Trophoblast cell (in vitro differentiated cells and primary cell): ENCODE measurements around the gene NDUFS4.
"Not testable (repeated sequence)": the region's sequence is repeated elsewhere in the genome, so short reads cannot be mapped to it uniquely, and the experiment has no call there.

Experiments
- DNase-seq, 2 donors: peaks; one replicate each; pipeline ENCODE4 v3.0.0-alpha.2; 2016
- H2AFZ ChIP-seq: 2 replicates; pipeline ENCODE4 v1.6.1; 2013; ENCODE audit warnings: low read length, moderate library complexity, mild to moderate bottlenecking; ENCODE audit not compliant: insufficient read depth, poor library complexity
- H2AK5ac ChIP-seq: 2 replicates; pipeline ENCODE4 v1.6.1; 2013; ENCODE audit warnings: mild to moderate bottlenecking, low read length
- H2BK120ac ChIP-seq: 2 replicates; pipeline ENCODE4 v1.6.1; 2013; ENCODE audit warnings: low read length, mild to moderate bottlenecking, moderate library complexity; ENCODE audit not compliant: insufficient read depth, poor library complexity
- H2BK12ac ChIP-seq: 2 replicates; pipeline ENCODE4 v1.6.1; 2013; ENCODE audit warnings: mild to moderate bottlenecking, low read length, moderate library complexity
- H2BK5ac ChIP-seq: 2 replicates; pipeline ENCODE4 v1.6.1; 2013; ENCODE audit warnings: low read length, low read depth, moderate library complexity, mild to moderate bottlenecking; ENCODE audit not compliant: poor library complexity
- H3K14ac ChIP-seq: 2 replicates; pipeline ENCODE4 v1.6.1; 2013; ENCODE audit warnings: mild to moderate bottlenecking, low read length
- H3K18ac ChIP-seq: 2 replicates; pipeline ENCODE4 v1.6.1; 2013; ENCODE audit warnings: mild to moderate bottlenecking, low read length
- H3K23ac ChIP-seq: 2 replicates; pipeline ENCODE4 v1.6.1; 2013; ENCODE audit warnings: low read length
- H3K27ac ChIP-seq: 2 replicates; pipeline ENCODE4 v1.5.1; 2013; ENCODE audit warnings: low read depth, mild to moderate bottlenecking, inconsistent platforms, low read length, moderate library complexity
- H3K27me3 ChIP-seq: 2 replicates; pipeline ENCODE4 v1.6.1; 2013; ENCODE audit warnings: inconsistent platforms, mild to moderate bottlenecking, low read length, moderate library complexity; ENCODE audit not compliant: insufficient read depth
- H3K36me3 ChIP-seq, 2 experiments: 1 replicate in 1 of 2; 2 replicates in 1 of 2; pipeline ENCODE4 v1.6.1; 2013; ENCODE audit warnings: low read length in 2 of 2, mild to moderate bottlenecking in 2 of 2, moderate library complexity in 1 of 2; ENCODE audit not compliant: insufficient read depth in 2 of 2, control insufficient read depth in 1 of 2
- H3K4ac ChIP-seq: 2 replicates; pipeline ENCODE4 v1.6.1; 2013; ENCODE audit warnings: low read depth, mild to moderate bottlenecking, low read length, moderate library complexity
- H3K4me1 ChIP-seq, 2 experiments: 1 replicate in 1 of 2; 2 replicates in 1 of 2; pipeline ENCODE4 v1.6.1; 2013; ENCODE audit warnings: low read length in 2 of 2, mild to moderate bottlenecking in 2 of 2, moderate library complexity in 1 of 2; ENCODE audit not compliant: insufficient read depth in 2 of 2, control insufficient read depth in 1 of 2
- H3K4me2 ChIP-seq: 2 replicates; pipeline ENCODE4 v1.6.1; 2013; ENCODE audit warnings: inconsistent platforms, mild to moderate bottlenecking, low read length, moderate library complexity
- H3K4me3 ChIP-seq: 2 replicates; pipeline ENCODE4 v1.5.1; 2013; ENCODE audit warnings: mild to moderate bottlenecking, low read depth, low read length, inconsistent platforms
- H3K79me1 ChIP-seq: one replicate; pipeline ENCODE4 v1.6.1; 2013; ENCODE audit warnings: low read length
- H3K79me2 ChIP-seq: 2 replicates; pipeline ENCODE4 v1.6.1; 2013; ENCODE audit warnings: low read length, mild to moderate bottlenecking; ENCODE audit not compliant: control insufficient read depth, insufficient read depth, poor library complexity
- H3K9ac ChIP-seq: 2 replicates; pipeline ENCODE4 v1.6.1; 2013; ENCODE audit warnings: mild to moderate bottlenecking, low read length
- H3K9me3 ChIP-seq: 2 replicates; pipeline ENCODE4 v1.6.1; 2013; ENCODE audit warnings: low read depth, mild to moderate bottlenecking, control low read depth, inconsistent platforms, low read length; ENCODE audit not compliant: insufficient read depth
- H4K12ac ChIP-seq: 2 replicates; pipeline ENCODE4 v1.6.1; 2013; ENCODE audit warnings: low read depth, mild to moderate bottlenecking, low read length, moderate library complexity
- H4K8ac ChIP-seq: 2 replicates; pipeline ENCODE4 v1.6.1; 2013; ENCODE audit warnings: low read depth, mild to moderate bottlenecking, low read length, moderate library complexity
- H4K91ac ChIP-seq: one replicate; pipeline ENCODE4 v1.6.1; 2013; ENCODE audit warnings: low read depth, mild to moderate bottlenecking, low read length, moderate library complexity
- WGBS: extraction: QIAGEN DNeasy Blood & Tissue Kit; methylation state at CpG from one replicate; pipeline ENCODE4 v1.1.7; 2013; ENCODE audit warnings: missing lambda C conversion rate; ENCODE audit not compliant: insufficient read length, insufficient coverage; ENCODE audit errors: extremely low coverage; 5-methylcytosine and 5-hydroxymethylcytosine counted together

The NDUFS4 gene

GRCh38 chr5:53649352-53649751 is 88.9 kb downstream of the NDUFS4 start:
- Histone ChIP-seq H3K4ac (no peak overlapping the region), H4K8ac (no peak overlapping the region), H3K9ac (no peak overlapping the region), H3K14ac (no peak overlapping the region), H3K4me2 (no peak overlapping the region), H3K36me3 (peaks cover 0 to 3% of the 10 kb centered on the region in 2 experiments), H3K23ac (no peak overlapping the region), H3K27me3 (no peaks in the 10 kb centered on the region), H3K79me2 (no peaks in the 10 kb centered on the region), H2BK120ac (no peak overlapping the region), H3K18ac (no peak overlapping the region), H3K27ac (no peak overlapping the region), H4K12ac (no peak overlapping the region), H2AK5ac (no peak overlapping the region), H3K79me1 (peaks cover 1% of the 10 kb centered on the region), H3K4me1 (peaks cover 0 to 2% of the 10 kb centered on the region in 2 experiments), H4K91ac (no peak overlapping the region), H2BK12ac (no peak overlapping the region), H2BK5ac (no peak overlapping the region), H3K9me3 (no peaks in the 10 kb centered on the region), H2AFZ (no peak overlapping the region), H3K4me3 (no peak overlapping the region)
- DNase-seq: no peak
- no CpG with 5 or more reads among the region's 2 CpGs for WGBS

GRCh38 chr5:53660573-53660972 is 100.1 kb downstream of the NDUFS4 start:
- not testable (repeated sequence) for H2BK12ac ChIP-seq, H3K4me2 ChIP-seq, H3K18ac ChIP-seq, H3K9me3 ChIP-seq, H2BK5ac ChIP-seq, H3K27me3 ChIP-seq, H3K79me2 ChIP-seq, H4K12ac ChIP-seq, DNase-seq, H2AK5ac ChIP-seq, H2BK120ac ChIP-seq, H3K79me1 ChIP-seq, H4K8ac ChIP-seq, H3K4me3 ChIP-seq, H3K4ac ChIP-seq, H4K91ac ChIP-seq, H3K23ac ChIP-seq, H3K4me1 ChIP-seq, H3K9ac ChIP-seq, H3K36me3 ChIP-seq, H3K14ac ChIP-seq, H3K27ac ChIP-seq, H2AFZ ChIP-seq
- no CpG with 5 or more reads among the region's 4 CpGs for WGBS

- H3K36me3 ChIP-seq, H2BK5ac ChIP-seq, H3K27me3 ChIP-seq, H2BK120ac ChIP-seq, H2AFZ ChIP-seq, H4K12ac ChIP-seq, H3K4me3 ChIP-seq, H3K79me2 ChIP-seq, H3K4ac ChIP-seq, H3K79me1 ChIP-seq, H3K9ac ChIP-seq, H3K18ac ChIP-seq, H2BK12ac ChIP-seq, H3K27ac ChIP-seq, H4K8ac ChIP-seq, H3K14ac ChIP-seq, H3K4me2 ChIP-seq, H3K9me3 ChIP-seq, H4K91ac ChIP-seq, H3K23ac ChIP-seq, H3K4me1 ChIP-seq, H2AK5ac ChIP-seq, DNase-seq: not testable (repeated sequence)
- WGBS: no CpG with 5 or more reads among the region's 11 CpGs
Observed at GRCh38 chr5:53665313-53665712, 104.9 kb downstream of the NDUFS4 start.

- no CpG with 5 or more reads among the region's 2 CpGs for WGBS
- no peak overlapping the region for H3K4me2 ChIP-seq
Observed at GRCh38 chr5:53667621-53668020, 107.2 kb downstream of the NDUFS4 start.

More at GRCh38 chr5:53667621-53668020, 107.2 kb downstream of the NDUFS4 start:
- Histone ChIP-seq H3K79me1 (no peaks in the 10 kb centered on the region), H4K8ac (no peak overlapping the region), H2AFZ (no peak overlapping the region), H3K27ac (no peak overlapping the region), H3K79me2 (no peaks in the 10 kb centered on the region), H3K4ac (no peak overlapping the region), H3K9ac (no peak overlapping the region), H3K14ac (no peak overlapping the region), H2AK5ac (no peak overlapping the region), H2BK120ac (no peak overlapping the region), H3K4me3 (no peak overlapping the region), H3K9me3 (peaks cover 2% of the 10 kb centered on the region), H2BK5ac (no peak overlapping the region), H3K4me1 (no peaks in the 10 kb centered on the region), H3K36me3 (peaks cover 0 to 2% of the 10 kb centered on the region in 2 experiments), H4K91ac (no peak overlapping the region), H4K12ac (no peak overlapping the region), H3K18ac (no peak overlapping the region), H3K23ac (no peak overlapping the region), H3K27me3 (no peaks in the 10 kb centered on the region), H2BK12ac (no peak overlapping the region)
- no peak for DNase-seq
